H9 (cell line): ENCODE measurements around the gene FHIT. TPM values are rescaled to one million over a fixed set of nuclear protein-coding genes. Genes with fewer than 3 reads are reported as not detected.

Experiments used
- DNase-seq: peaks from one replicate; pipeline ENCODE4 v3.0.0-alpha.2; 2017
- H2AFZ ChIP-seq: one replicate; pipeline ENCODE4 v1.6.1; 2013; ENCODE audit warnings: mild to moderate bottlenecking, low read length, control low read depth, moderate library complexity
- H2AK5ac ChIP-seq: 2 replicates; pipeline ENCODE4 v1.6.1; 2013; ENCODE audit warnings: low read length, control low read depth, mixed read lengths; ENCODE audit not compliant: insufficient read length
- H2BK120ac ChIP-seq: one replicate; pipeline ENCODE4 v1.6.1; 2013; ENCODE audit warnings: low read depth, mild to moderate bottlenecking, low read length, control low read depth, inconsistent platforms; ENCODE audit not compliant: poor library complexity, severe bottlenecking
- H2BK12ac ChIP-seq: 2 replicates; pipeline ENCODE4 v1.6.1; 2013; ENCODE audit warnings: low read length, control low read depth, mixed read lengths, low read depth; ENCODE audit not compliant: insufficient read length
- H2BK15ac ChIP-seq: 2 replicates; pipeline ENCODE4 v1.6.1; 2013; ENCODE audit warnings: low read depth, low read length, control low read depth
- H2BK20ac ChIP-seq: one replicate; pipeline ENCODE4 v1.6.1; 2013; ENCODE audit warnings: low read depth, mild to moderate bottlenecking, low read length, control low read depth, inconsistent platforms; ENCODE audit not compliant: poor library complexity, severe bottlenecking
- H2BK5ac ChIP-seq: 2 replicates; pipeline ENCODE4 v1.6.1; 2013; ENCODE audit warnings: low read length, control low read depth, mixed read lengths; ENCODE audit not compliant: insufficient read length
- H3K14ac ChIP-seq: 2 replicates; pipeline ENCODE4 v1.6.1; 2013; ENCODE audit warnings: low read length, control low read depth; ENCODE audit not compliant: insufficient read depth
- H3K18ac ChIP-seq: 2 replicates; pipeline ENCODE4 v1.6.1; 2013; ENCODE audit warnings: low read depth, mild to moderate bottlenecking, mixed read lengths, low read length, control low read depth; ENCODE audit not compliant: insufficient read length
- H3K23ac ChIP-seq: 2 replicates; pipeline ENCODE4 v1.6.1; 2013; ENCODE audit warnings: low read length, control low read depth, mixed read lengths, low read depth; ENCODE audit not compliant: insufficient read length
- H3K23me2 ChIP-seq: 2 replicates; pipeline ENCODE4 v1.6.1; 2013; ENCODE audit warnings: low read depth, mild to moderate bottlenecking, mixed read lengths, low read length, control low read depth; ENCODE audit not compliant: insufficient read length, poor library complexity, severe bottlenecking
- H3K27ac ChIP-seq: 2 replicates; pipeline ENCODE4 v1.5.1; 2013; ENCODE audit warnings: low read length, control low read depth, mixed read lengths, low read depth; ENCODE audit not compliant: insufficient read length
- H3K27me3 ChIP-seq: 2 replicates; pipeline ENCODE4 v1.6.1; 2013; ENCODE audit warnings: low read length, control low read depth, inconsistent platforms; ENCODE audit not compliant: insufficient read depth
- H3K4ac ChIP-seq: 2 replicates; pipeline ENCODE4 v1.6.1; 2013; ENCODE audit warnings: low read depth, mild to moderate bottlenecking, control low read depth, inconsistent platforms, low read length, moderate library complexity
- H3K4me1 ChIP-seq: 2 replicates; pipeline ENCODE4 v1.6.1; 2013; ENCODE audit warnings: low read length, control low read depth, inconsistent platforms; ENCODE audit not compliant: insufficient read depth
- H3K4me2 ChIP-seq: 2 replicates; pipeline ENCODE4 v1.6.1; 2013; ENCODE audit warnings: low read length, control low read depth, mixed read lengths; ENCODE audit not compliant: insufficient read length, insufficient read depth
- H3K56ac ChIP-seq: 2 replicates; pipeline ENCODE4 v1.6.1; 2013; ENCODE audit warnings: low read depth, mild to moderate bottlenecking, mixed read lengths, low read length, control low read depth; ENCODE audit not compliant: insufficient read length
- H3K79me1 ChIP-seq: 2 replicates; pipeline ENCODE4 v1.6.1; 2013; ENCODE audit warnings: low read depth, mild to moderate bottlenecking, moderate library complexity, low read length, control low read depth, inconsistent platforms; ENCODE audit not compliant: insufficient read depth, poor library complexity, severe bottlenecking
- H3K79me2 ChIP-seq: 2 replicates; pipeline ENCODE4 v1.6.1; 2013; ENCODE audit warnings: low read length, control low read depth, inconsistent platforms; ENCODE audit not compliant: insufficient read depth
- H3K9ac ChIP-seq: 2 replicates; pipeline ENCODE4 v1.6.1; 2013; ENCODE audit warnings: low read length, control low read depth, mixed read lengths; ENCODE audit not compliant: insufficient read length; ENCODE audit errors: extremely low read depth
- H3K9me3 ChIP-seq: one replicate; pipeline ENCODE4 v1.6.1; 2013; ENCODE audit warnings: low read depth, low read length, inconsistent platforms; ENCODE audit not compliant: control insufficient read depth
- H3T11ph ChIP-seq: one replicate; pipeline ENCODE4 v1.6.1; 2013; ENCODE audit warnings: mild to moderate bottlenecking, low read length, control low read depth, inconsistent platforms
- H4K20me1 ChIP-seq: one replicate; pipeline ENCODE4 v1.6.1; 2013; ENCODE audit not compliant: control insufficient read depth, insufficient read length, insufficient read depth
- H4K5ac ChIP-seq: 2 replicates; pipeline ENCODE4 v1.6.1; 2013; ENCODE audit warnings: low read depth, mild to moderate bottlenecking, mixed read lengths, low read length, control low read depth; ENCODE audit not compliant: insufficient read length
- H4K8ac ChIP-seq: replicated peaks from 2 replicates; pipeline ENCODE4 v1.6.1; 2013; ENCODE audit warnings: low read length, control low read depth, mixed read lengths, low read depth; ENCODE audit not compliant: insufficient read length
- H4K91ac ChIP-seq: 2 replicates; pipeline ENCODE4 v1.6.1; 2013; ENCODE audit warnings: low read depth, mild to moderate bottlenecking, moderate library complexity, mixed read lengths, low read length, control low read depth; ENCODE audit not compliant: insufficient read length
- H3K27ac Mint-ChIP-seq, 3 experiments: 2 replicates in 2 of 3; 3 replicates in 1 of 3; pipeline ENCODE4 v1.8.0; 2020 to 2021; ENCODE audit warnings: mixed read lengths in 3 of 3, mild to moderate bottlenecking in 1 of 3, moderate library complexity in 1 of 3
- H3K27me3 Mint-ChIP-seq: 2 replicates; pipeline ENCODE4 v1.8.0; 2021; ENCODE audit warnings: low read depth, mild to moderate bottlenecking, moderate library complexity, mixed read lengths
- H3K36me3 Mint-ChIP-seq, 3 experiments: 2 replicates in 2 of 3; 3 replicates in 1 of 3; pipeline ENCODE4 v1.8.0; 2020 to 2021; ENCODE audit warnings: low read depth in 3 of 3, mixed read lengths in 3 of 3; ENCODE audit not compliant: insufficient read depth in 1 of 3
- H3K4me1 Mint-ChIP-seq, 2 experiments: 2 replicates each; pipeline ENCODE4 v1.8.0; 2020; ENCODE audit warnings: mixed read lengths in 2 of 2
- H3K4me3 Mint-ChIP-seq, 2 experiments: 2 replicates in 1 of 2; 3 replicates in 1 of 2; pipeline ENCODE4 v1.8.0; 2020 to 2021; ENCODE audit warnings: mild to moderate bottlenecking in 2 of 2, mixed read lengths in 2 of 2, moderate library complexity in 1 of 2
- H3K9me3 Mint-ChIP-seq, 2 experiments: 2 replicates in 1 of 2; 3 replicates in 1 of 2; pipeline ENCODE4 v1.8.0; 2020; ENCODE audit warnings: mild to moderate bottlenecking in 2 of 2, mixed read lengths in 2 of 2, moderate library complexity in 1 of 2
- WGBS: extraction: QIAGEN DNeasy Blood & Tissue Kit; methylation state at CpG from one replicate; pipeline ENCODE4 v1.1.7; 2013; ENCODE audit warnings: missing lambda C conversion rate, low lambda C conversion rate, mixed read lengths; ENCODE audit not compliant: insufficient read length; ENCODE audit errors: extremely low coverage; 5-methylcytosine and 5-hydroxymethylcytosine counted together
- total RNA-seq: library from RNA; stranded (reverse); gene quantifications from 2 replicates; pipeline ENCODE4 v1.2.1, GENCODE V29; 2021
- TF ChIP-seq, protein P1 (sequence below): fragments of 200-600 bp; sonication (generic); conservative IDR thresholded peaks from 3 replicates; pipeline ENCODE4 v1.8.0; 2021; ENCODE audit warnings: antibody characterized with exemption, mild to moderate bottlenecking

The FHIT gene
- total RNA-seq, 1 experiment from 2014 or later = 3.0 TPM

DNA sequence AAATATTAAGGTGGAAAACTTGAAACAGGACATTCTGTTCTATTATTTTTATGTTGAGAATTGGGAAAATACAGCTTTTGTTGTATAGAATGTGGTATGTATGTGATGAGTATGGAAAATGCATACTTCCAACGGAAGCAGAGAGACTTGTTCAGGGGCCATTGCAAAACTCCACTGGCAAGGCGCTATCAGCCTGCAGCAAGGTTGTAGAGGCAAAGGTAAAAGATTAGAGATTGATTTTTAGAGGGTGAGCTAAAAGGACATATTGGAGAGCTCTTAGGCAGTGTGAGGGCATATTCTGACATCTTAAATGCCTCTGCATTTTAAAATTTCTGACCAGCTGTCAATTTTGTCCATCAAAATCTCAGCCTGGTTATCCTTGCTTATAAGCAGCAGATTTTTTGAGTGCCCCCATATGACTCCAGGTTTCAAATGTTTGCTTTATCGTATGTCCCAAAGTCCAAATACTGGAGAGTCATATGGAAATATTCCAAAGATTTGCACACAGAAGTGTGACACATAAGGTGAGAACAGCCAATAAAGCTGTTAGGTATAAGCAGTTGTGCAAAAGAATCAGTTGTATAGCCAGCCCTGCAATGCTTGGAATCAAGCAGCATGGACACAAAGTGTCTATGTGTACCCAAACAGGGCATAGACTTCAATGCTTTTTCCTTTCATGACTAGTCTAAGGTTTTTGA, 829.4 kb downstream of the FHIT start:
- H3K23me2 ChIP-seq = no peaks in the 10 kb centered on the region
- H3K79me2 ChIP-seq = no peaks in the 10 kb centered on the region
- no peak overlapping the region for H3K27ac ChIP-seq
- no peak for DNase-seq
- H2BK15ac ChIP-seq = no peak overlapping the region
- H3K56ac ChIP-seq = no peak overlapping the region
- H4K20me1 ChIP-seq = no peaks in the 10 kb centered on the region
- no peaks in the 10 kb centered on the region for H3K27me3 ChIP-seq
- H3K9me3 ChIP-seq = no peaks in the 10 kb centered on the region
- WGBS = no CpG with 5 or more reads among the region's 3 CpGs
- H2BK5ac ChIP-seq = no peak overlapping the region
- no peak overlapping the region for H2AFZ ChIP-seq
- no peak overlapping the region for H3K23ac ChIP-seq
- no peak overlapping the region for H3K4me2 ChIP-seq
- no peak overlapping the region for H3K9ac ChIP-seq
- H3K4ac ChIP-seq = no peak overlapping the region
- Mint-ChIP-seq H3K27ac (no peak overlapping the region; a peak in 1 of 7 replicates), H3K27me3 (no peaks in the 10 kb centered on the region), H3K36me3 (no peaks in the 10 kb centered on the region), H3K4me1 (peaks cover 10 to 13% of the 10 kb centered on the region in 2 experiments), H3K4me3 (no peak overlapping the region), H3K9me3 (no peaks in the 10 kb centered on the region)
- H4K8ac ChIP-seq = no peak overlapping the region
- no peaks in the 10 kb centered on the region for H3K79me1 ChIP-seq
- no peak overlapping the region for H2BK120ac ChIP-seq
- no peak overlapping the region for H4K5ac ChIP-seq
- no peak overlapping the region for H2AK5ac ChIP-seq
- no peak overlapping the region for H4K91ac ChIP-seq
- no peaks in the 10 kb centered on the region; the same call in 1 of the 2 replicates for H3K4me1 ChIP-seq
- H2BK12ac ChIP-seq = no peak overlapping the region
- TF ChIP-seq, protein P1, sequence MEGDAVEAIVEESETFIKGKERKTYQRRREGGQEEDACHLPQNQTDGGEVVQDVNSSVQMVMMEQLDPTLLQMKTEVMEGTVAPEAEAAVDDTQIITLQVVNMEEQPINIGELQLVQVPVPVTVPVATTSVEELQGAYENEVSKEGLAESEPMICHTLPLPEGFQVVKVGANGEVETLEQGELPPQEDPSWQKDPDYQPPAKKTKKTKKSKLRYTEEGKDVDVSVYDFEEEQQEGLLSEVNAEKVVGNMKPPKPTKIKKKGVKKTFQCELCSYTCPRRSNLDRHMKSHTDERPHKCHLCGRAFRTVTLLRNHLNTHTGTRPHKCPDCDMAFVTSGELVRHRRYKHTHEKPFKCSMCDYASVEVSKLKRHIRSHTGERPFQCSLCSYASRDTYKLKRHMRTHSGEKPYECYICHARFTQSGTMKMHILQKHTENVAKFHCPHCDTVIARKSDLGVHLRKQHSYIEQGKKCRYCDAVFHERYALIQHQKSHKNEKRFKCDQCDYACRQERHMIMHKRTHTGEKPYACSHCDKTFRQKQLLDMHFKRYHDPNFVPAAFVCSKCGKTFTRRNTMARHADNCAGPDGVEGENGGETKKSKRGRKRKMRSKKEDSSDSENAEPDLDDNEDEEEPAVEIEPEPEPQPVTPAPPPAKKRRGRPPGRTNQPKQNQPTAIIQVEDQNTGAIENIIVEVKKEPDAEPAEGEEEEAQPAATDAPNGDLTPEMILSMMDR = no peak
- H2BK20ac ChIP-seq = no peak overlapping the region
- H3K18ac ChIP-seq = no peak overlapping the region
- H3K14ac ChIP-seq = no peak overlapping the region
- no peak overlapping the region for H3T11ph ChIP-seq
